K562 (cell line): Measurements from ENCODE around the gene IFFO2. TPM values are rescaled to one million over a fixed set of nuclear protein-coding genes. Genes with fewer than 3 reads are reported as not detected.

Source experiments
- ARHGAP35 ChIP-seq: fragments of 450-650 bp; IDR thresholded peaks from 2 replicates; pipeline ENCODE4 v1.6.1; 2018; ENCODE audit not compliant: partially characterized antibody
- CBX5 ChIP-seq: IDR thresholded peaks from 2 replicates; pipeline ENCODE4 v1.6.1; 2014; ENCODE audit warnings: low read depth, borderline replicate concordance
- DMBX1 ChIP-seq: fragments of 250-450 bp; sonication (Bioruptor Pico); IDR thresholded peaks from 2 replicates; pipeline ENCODE4 v1.8.0; 2022; ENCODE audit warnings: inconsistent platforms, mild to moderate bottlenecking, moderate library complexity, borderline replicate concordance
- HNRNPL ChIP-seq: fragments of 200-400 bp; formaldehyde crosslinking; IDR thresholded peaks from 2 replicates; pipeline ENCODE4 v1.6.1; 2017; ENCODE audit warnings: low read depth, mild to moderate bottlenecking, low read length
- MTA1 ChIP-seq: fragments of 450-650 bp; IDR thresholded peaks from 2 replicates; pipeline ENCODE4 v1.6.1; 2017; ENCODE audit warnings: borderline replicate concordance
- PHF20 ChIP-seq: fragments of 450-650 bp; IDR thresholded peaks from 2 replicates; pipeline ENCODE4 v1.6.1; 2018; ENCODE audit not compliant: partially characterized antibody
- POLR2B ChIP-seq: fragments of 450-650 bp; IDR thresholded peaks from 2 replicates; pipeline ENCODE4 v1.6.1; 2018; ENCODE audit warnings: low read depth; ENCODE audit not compliant: partially characterized antibody
- PRMT5 ChIP-seq: sonication (generic); formaldehyde crosslinking; IDR thresholded peaks from 2 replicates; pipeline ENCODE4 v1.5.0; 2020; ENCODE audit warnings: missing genetic modification reagents
- RHOXF2B ChIP-seq: fragments of 250-450 bp; sonication (Bioruptor Pico); conservative IDR thresholded peaks from 2 replicates; pipeline ENCODE4 v1.5.1; 2021
- SAFB2 ChIP-seq: fragments of 200-400 bp; formaldehyde crosslinking; IDR thresholded peaks from 2 replicates; pipeline ENCODE4 v1.6.1; 2018; ENCODE audit warnings: borderline replicate concordance, low read length, low read depth, moderate library complexity; ENCODE audit not compliant: severe bottlenecking
- SRSF7 ChIP-seq: fragments of 200-400 bp; formaldehyde crosslinking; optimal IDR thresholded peaks from 2 replicates; pipeline ENCODE3; 2017; ENCODE audit warnings: mild to moderate bottlenecking, low read depth, low read length
- SUPT5H ChIP-seq: fragments of 450-650 bp; IDR thresholded peaks from 2 replicates; pipeline ENCODE4 v1.6.1; 2016
- ZBTB17 ChIP-seq: fragments of 450-650 bp; formaldehyde crosslinking; IDR thresholded peaks from 2 replicates; pipeline ENCODE4 v1.4.0; 2020; ENCODE audit warnings: mild to moderate bottlenecking
- ZKSCAN1 ChIP-seq: fragments of 150-350 bp; IDR thresholded peaks from 2 replicates; pipeline ENCODE4 v1.6.1; 2016; ENCODE audit warnings: low read depth, low read length
- polyA plus RNA-seq, 8 experiments: library from polyadenylated mRNA; depleted of rRNA in 4 of 8; stranded (reverse) in 5 of 8; unstranded in 3 of 8; fragments of >200 nt; fragmentation: Nextera tagmentation in 2 of 8; fragmentation: Illumina TruSeq in 1 of 8; extraction: Ambion mirVana in 2 of 8; extraction: Trizol in 1 of 8; gene quantifications; 2 replicates each; pipeline versions ENCODE4 v1.2.1 to v1.2.3, GENCODE V29; 2011 to 2014; ENCODE audit warnings: inconsistent platforms in 1 of 8, missing spikeins in 1 of 8
- total RNA-seq, 7 experiments: library from RNA; depleted of rRNA in 6 of 7; stranded (reverse); fragments of >200 nt in 6 of 7; fragmentation: Illumina TruSeq in 2 of 7; extraction: Trizol in 2 of 7; gene quantifications; 2 replicates each; pipeline versions ENCODE4 v1.2.1 to v1.2.3, GENCODE V29; 2011 to 2021; ENCODE audit warnings: low replicate concordance in 1 of 7
- TF ChIP-seq, protein P1 (sequence below): fragments of 150-350 bp; IDR thresholded peaks from 2 replicates; pipeline ENCODE4 v1.6.1; 2014; ENCODE audit warnings: low read depth, mild to moderate bottlenecking, low read length, borderline replicate concordance
- TF ChIP-seq, protein P2 (sequence below): fragments of 450-650 bp; IDR thresholded peaks from 2 replicates; pipeline ENCODE4 v1.6.1; 2016; ENCODE audit warnings: borderline replicate concordance
- TF ChIP-seq, protein P3 (sequence below): sonication (generic); IDR thresholded peaks from 2 replicates; pipeline ENCODE4 v1.6.1; 2016
- TF ChIP-seq, protein P4 (sequence below): sonication (generic); formaldehyde crosslinking; IDR thresholded peaks from 2 replicates; pipeline ENCODE4 v1.8.0; 2023; ENCODE audit warnings: mild to moderate bottlenecking, missing genetic modification reagents
- TF ChIP-seq, protein P5 (sequence below): IDR thresholded peaks from 3 replicates; pipeline ENCODE4 v1.6.1; 2011; ENCODE audit warnings: borderline replicate concordance, mild to moderate bottlenecking; ENCODE audit not compliant: insufficient read length, insufficient read depth

The IFFO2 gene
- total and polyA plus RNA-seq, 9 of the 15 experiments (the other 6 are each of a cell fraction or from before 2014, with no cell fraction given): 0.15 to 1.0 (median 0.44) TPM; not detected in 2

DNA sequence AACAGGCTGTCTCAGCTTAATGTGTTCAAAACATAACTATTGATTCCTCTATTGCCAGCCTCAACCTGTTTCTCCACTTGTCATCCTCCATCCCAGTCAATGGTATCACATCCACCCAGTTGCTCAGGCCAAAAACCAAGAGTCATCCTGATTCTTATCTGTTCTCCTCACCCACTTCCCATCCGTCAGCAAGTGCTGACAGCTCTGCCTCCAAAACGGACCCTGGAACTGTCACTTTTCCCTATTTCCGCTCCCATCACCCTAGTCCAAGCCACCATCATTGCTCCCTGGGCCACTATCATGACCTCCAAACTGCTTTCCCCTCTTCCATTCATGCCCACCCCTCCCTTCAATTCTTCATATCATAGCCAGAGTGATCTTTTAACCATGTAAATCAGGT is 36.2 kb upstream of the IFFO2 start (continued):
- TF ChIP-seq PHF20 (no peak), MTA1 (no peak), POLR2B (no peak), RHOXF2B (no peak), CBX5 (no peak), ZBTB17 (CRISPR knock-in tag) (no peak), ZKSCAN1 (no peak), PRMT5 (CRISPR knock-in tag) (no peak), SRSF7 (no peak), SUPT5H (no peak), ARHGAP35 (no peak), SAFB2 (no peak), DMBX1 (CRISPR knock-in tag) (no peak), HNRNPL (no peak)
- TF ChIP-seq, protein P1, sequence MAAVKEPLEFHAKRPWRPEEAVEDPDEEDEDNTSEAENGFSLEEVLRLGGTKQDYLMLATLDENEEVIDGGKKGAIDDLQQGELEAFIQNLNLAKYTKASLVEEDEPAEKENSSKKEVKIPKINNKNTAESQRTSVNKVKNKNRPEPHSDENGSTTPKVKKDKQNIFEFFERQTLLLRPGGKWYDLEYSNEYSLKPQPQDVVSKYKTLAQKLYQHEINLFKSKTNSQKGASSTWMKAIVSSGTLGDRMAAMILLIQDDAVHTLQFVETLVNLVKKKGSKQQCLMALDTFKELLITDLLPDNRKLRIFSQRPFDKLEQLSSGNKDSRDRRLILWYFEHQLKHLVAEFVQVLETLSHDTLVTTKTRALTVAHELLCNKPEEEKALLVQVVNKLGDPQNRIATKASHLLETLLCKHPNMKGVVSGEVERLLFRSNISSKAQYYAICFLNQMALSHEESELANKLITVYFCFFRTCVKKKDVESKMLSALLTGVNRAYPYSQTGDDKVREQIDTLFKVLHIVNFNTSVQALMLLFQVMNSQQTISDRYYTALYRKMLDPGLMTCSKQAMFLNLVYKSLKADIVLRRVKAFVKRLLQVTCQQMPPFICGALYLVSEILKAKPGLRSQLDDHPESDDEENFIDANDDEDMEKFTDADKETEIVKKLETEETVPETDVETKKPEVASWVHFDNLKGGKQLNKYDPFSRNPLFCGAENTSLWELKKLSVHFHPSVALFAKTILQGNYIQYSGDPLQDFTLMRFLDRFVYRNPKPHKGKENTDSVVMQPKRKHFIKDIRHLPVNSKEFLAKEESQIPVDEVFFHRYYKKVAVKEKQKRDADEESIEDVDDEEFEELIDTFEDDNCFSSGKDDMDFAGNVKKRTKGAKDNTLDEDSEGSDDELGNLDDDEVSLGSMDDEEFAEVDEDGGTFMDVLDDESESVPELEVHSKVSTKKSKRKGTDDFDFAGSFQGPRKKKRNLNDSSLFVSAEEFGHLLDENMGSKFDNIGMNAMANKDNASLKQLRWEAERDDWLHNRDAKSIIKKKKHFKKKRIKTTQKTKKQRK: no peak
- TF ChIP-seq, protein P2, sequence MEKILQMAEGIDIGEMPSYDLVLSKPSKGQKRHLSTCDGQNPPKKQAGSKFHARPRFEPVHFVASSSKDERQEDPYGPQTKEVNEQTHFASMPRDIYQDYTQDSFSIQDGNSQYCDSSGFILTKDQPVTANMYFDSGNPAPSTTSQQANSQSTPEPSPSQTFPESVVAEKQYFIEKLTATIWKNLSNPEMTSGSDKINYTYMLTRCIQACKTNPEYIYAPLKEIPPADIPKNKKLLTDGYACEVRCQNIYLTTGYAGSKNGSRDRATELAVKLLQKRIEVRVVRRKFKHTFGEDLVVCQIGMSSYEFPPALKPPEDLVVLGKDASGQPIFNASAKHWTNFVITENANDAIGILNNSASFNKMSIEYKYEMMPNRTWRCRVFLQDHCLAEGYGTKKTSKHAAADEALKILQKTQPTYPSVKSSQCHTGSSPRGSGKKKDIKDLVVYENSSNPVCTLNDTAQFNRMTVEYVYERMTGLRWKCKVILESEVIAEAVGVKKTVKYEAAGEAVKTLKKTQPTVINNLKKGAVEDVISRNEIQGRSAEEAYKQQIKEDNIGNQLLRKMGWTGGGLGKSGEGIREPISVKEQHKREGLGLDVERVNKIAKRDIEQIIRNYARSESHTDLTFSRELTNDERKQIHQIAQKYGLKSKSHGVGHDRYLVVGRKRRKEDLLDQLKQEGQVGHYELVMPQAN: no peak
- TF ChIP-seq, protein P3, sequence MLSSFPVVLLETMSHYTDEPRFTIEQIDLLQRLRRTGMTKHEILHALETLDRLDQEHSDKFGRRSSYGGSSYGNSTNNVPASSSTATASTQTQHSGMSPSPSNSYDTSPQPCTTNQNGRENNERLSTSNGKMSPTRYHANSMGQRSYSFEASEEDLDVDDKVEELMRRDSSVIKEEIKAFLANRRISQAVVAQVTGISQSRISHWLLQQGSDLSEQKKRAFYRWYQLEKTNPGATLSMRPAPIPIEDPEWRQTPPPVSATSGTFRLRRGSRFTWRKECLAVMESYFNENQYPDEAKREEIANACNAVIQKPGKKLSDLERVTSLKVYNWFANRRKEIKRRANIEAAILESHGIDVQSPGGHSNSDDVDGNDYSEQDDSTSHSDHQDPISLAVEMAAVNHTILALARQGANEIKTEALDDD: no peak
- TF ChIP-seq, protein P4, sequence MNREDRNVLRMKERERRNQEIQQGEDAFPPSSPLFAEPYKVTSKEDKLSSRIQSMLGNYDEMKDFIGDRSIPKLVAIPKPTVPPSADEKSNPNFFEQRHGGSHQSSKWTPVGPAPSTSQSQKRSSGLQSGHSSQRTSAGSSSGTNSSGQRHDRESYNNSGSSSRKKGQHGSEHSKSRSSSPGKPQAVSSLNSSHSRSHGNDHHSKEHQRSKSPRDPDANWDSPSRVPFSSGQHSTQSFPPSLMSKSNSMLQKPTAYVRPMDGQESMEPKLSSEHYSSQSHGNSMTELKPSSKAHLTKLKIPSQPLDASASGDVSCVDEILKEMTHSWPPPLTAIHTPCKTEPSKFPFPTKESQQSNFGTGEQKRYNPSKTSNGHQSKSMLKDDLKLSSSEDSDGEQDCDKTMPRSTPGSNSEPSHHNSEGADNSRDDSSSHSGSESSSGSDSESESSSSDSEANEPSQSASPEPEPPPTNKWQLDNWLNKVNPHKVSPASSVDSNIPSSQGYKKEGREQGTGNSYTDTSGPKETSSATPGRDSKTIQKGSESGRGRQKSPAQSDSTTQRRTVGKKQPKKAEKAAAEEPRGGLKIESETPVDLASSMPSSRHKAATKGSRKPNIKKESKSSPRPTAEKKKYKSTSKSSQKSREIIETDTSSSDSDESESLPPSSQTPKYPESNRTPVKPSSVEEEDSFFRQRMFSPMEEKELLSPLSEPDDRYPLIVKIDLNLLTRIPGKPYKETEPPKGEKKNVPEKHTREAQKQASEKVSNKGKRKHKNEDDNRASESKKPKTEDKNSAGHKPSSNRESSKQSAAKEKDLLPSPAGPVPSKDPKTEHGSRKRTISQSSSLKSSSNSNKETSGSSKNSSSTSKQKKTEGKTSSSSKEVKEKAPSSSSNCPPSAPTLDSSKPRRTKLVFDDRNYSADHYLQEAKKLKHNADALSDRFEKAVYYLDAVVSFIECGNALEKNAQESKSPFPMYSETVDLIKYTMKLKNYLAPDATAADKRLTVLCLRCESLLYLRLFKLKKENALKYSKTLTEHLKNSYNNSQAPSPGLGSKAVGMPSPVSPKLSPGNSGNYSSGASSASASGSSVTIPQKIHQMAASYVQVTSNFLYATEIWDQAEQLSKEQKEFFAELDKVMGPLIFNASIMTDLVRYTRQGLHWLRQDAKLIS (CRISPR knock-in tag): no peak
- TF ChIP-seq, protein P5, sequence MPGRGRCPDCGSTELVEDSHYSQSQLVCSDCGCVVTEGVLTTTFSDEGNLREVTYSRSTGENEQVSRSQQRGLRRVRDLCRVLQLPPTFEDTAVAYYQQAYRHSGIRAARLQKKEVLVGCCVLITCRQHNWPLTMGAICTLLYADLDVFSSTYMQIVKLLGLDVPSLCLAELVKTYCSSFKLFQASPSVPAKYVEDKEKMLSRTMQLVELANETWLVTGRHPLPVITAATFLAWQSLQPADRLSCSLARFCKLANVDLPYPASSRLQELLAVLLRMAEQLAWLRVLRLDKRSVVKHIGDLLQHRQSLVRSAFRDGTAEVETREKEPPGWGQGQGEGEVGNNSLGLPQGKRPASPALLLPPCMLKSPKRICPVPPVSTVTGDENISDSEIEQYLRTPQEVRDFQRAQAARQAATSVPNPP: no peak
